Tibial artery (tissue), 4 donors: ENCODE results near the gene ENTPD2.
A peak's percentile ranks its signal among the peaks of the same experiment; 100 is the strongest.

Experiments used
- DNase-seq, 2 donors: peaks; one replicate each; pipeline ENCODE4 v3.0.0-alpha.2; 2019
- H3K27ac ChIP-seq, 2 donors: fragments of 200-600 bp; sonication (generic) in 1 of 2; 1 replicate in 1 of 2; 2 replicates in 1 of 2; pipeline ENCODE4 v1.5.1; 2018 to 2019; ENCODE audit warnings: mild to moderate bottlenecking in 1 of 2
- H3K27me3 ChIP-seq, 2 donors: fragments of 200-600 bp; sonication (generic) in 1 of 2; one replicate each; pipeline versions ENCODE4 v1.5.1 to v1.6.0; 2016 to 2019
- H3K36me3 ChIP-seq, 3 donors: fragments of 200-600 bp; sonication (generic) in 2 of 3; one replicate each; pipeline ENCODE4 v1.5.1; 2016 to 2019; ENCODE audit warnings: mild to moderate bottlenecking in 2 of 3
- H3K4me1 ChIP-seq, 4 donors: fragments of 200-600 bp; sonication (generic) in 2 of 4; 1 replicate in 3 of 4; 2 replicates in 1 of 4; pipeline ENCODE4 v1.5.1; 2016 to 2019
- H3K4me3 ChIP-seq, 2 donors: fragments of 200-600 bp; sonication (generic) in 1 of 2; 1 replicate in 1 of 2; 2 replicates in 1 of 2; pipeline ENCODE4 v1.5.1; 2018 to 2019; ENCODE audit warnings: mild to moderate bottlenecking in 2 of 2
- H3K9me3 ChIP-seq, 3 donors: fragments of 200-600 bp; sonication (generic) in 1 of 3; one replicate each; pipeline ENCODE4 v1.5.1; 2016 to 2019
- CTCF ChIP-seq, 2 experiments: fragments of 200-600 bp in 1 of 2; fragments of 450-650 bp in 1 of 2; IDR thresholded peaks; one replicate each; pipeline ENCODE4 v1.5.1; 2017 to 2019; ENCODE audit warnings: antibody characterized with exemption in 2 of 2, mild to moderate bottlenecking in 1 of 2, moderate library complexity in 1 of 2
- intact Hi-C: fragments of 100-400 bp; cut with DNase I; formaldehyde crosslinking; loops from one replicate; pipeline ENCODE4 v1.15.0; 2023; ENCODE audit warnings: low total_unique reads

Gene ENTPD2

GRCh38 chr9:137096785-137097546 is 43.1 kb upstream of the ENTPD2 start:
- H3K27me3 ChIP-seq, result no peaks in the 10 kb centered on the region
- no peak overlapping the region for H3K4me3 ChIP-seq
- H3K36me3 ChIP-seq, result peaks cover 49 to 96% (median 64%) of the 10 kb centered on the region in 3 donors
- no peak for DNase-seq
- H3K4me1 ChIP-seq, result no peaks in the 10 kb centered on the region
- H3K27ac ChIP-seq, result no peak overlapping the region
- no peaks in the 10 kb centered on the region for H3K9me3 ChIP-seq
- intact Hi-C loops, result no loop called here
- TF ChIP-seq CTCF (IDR thresholded peaks at IDR 0.05), result no peak

GRCh38 chr9:137095664-137096517 is 42.0 kb upstream of the ENTPD2 start:
- no peaks in the 10 kb centered on the region for H3K9me3 ChIP-seq
- no peak for TF ChIP-seq CTCF (IDR thresholded peaks at IDR 0.05)
- no peak overlapping the region for H3K4me3 ChIP-seq
- no peak for DNase-seq
- peaks cover 39 to 88% (median 57%) of the 10 kb centered on the region in 3 donors for H3K36me3 ChIP-seq
- no peak overlapping the region for H3K27ac ChIP-seq
- intact Hi-C loops, result no loop called here
- H3K27me3 ChIP-seq, result no peaks in the 10 kb centered on the region
- H3K4me1 ChIP-seq, result no peaks in the 10 kb centered on the region

GRCh38 chr9:137089232-137089947 is 35.5 kb upstream of the ENTPD2 start:
- peaks cover 0 to 44% (median 21%) of the 10 kb centered on the region in 3 donors for H3K36me3 ChIP-seq

GRCh38 chr9:137088121-137088520 is 34.3 kb upstream of the ENTPD2 start:
- no peaks in the 10 kb centered on the region for H3K9me3 ChIP-seq
- H3K27ac ChIP-seq, result no peak overlapping the region
- no peak overlapping the region for H3K4me3 ChIP-seq
- no peak for DNase-seq
- intact Hi-C loops, result no loop called here
- no peaks in the 10 kb centered on the region for H3K27me3 ChIP-seq
- H3K4me1 ChIP-seq, result peaks cover 0 to 46% (median 14%) of the 10 kb centered on the region in 4 donors
- TF ChIP-seq CTCF (IDR thresholded peaks at IDR 0.05), result no peak
- peaks cover 0 to 38% (median 21%) of the 10 kb centered on the region in 3 donors for H3K36me3 ChIP-seq

More at GRCh38 chr9:137089232-137089947, 35.5 kb upstream of the ENTPD2 start:
- Histone ChIP-seq H3K4me1 (peaks cover 0 to 46% (median 14%) of the 10 kb centered on the region in 4 donors), H3K27ac (no peak overlapping the region), H3K4me3 (no peak overlapping the region), H3K9me3 (no peaks in the 10 kb centered on the region), H3K27me3 (no peaks in the 10 kb centered on the region)
- no peak for TF ChIP-seq CTCF (IDR thresholded peaks at IDR 0.05)
- intact Hi-C loops, result no loop called here
- no peak for DNase-seq

- intact Hi-C loops, result no loop called here
- peak overlapping the region; percentile 86 to 93 for H3K27ac ChIP-seq
- no peaks in the 10 kb centered on the region for H3K9me3 ChIP-seq
- H3K36me3 ChIP-seq, result peaks cover 0 to 38% (median 18%) of the 10 kb centered on the region in 3 donors
- peaks cover 0 to 2% of the 10 kb centered on the region in 2 donors for H3K27me3 ChIP-seq
- peak overlapping the region; percentile 70 to 75 for H3K4me3 ChIP-seq
- peaks cover 0 to 46% (median 14%) of the 10 kb centered on the region in 4 donors for H3K4me1 ChIP-seq
- DNase-seq, result no peak
- no peak for TF ChIP-seq CTCF (IDR thresholded peaks at IDR 0.05)
Observed at GRCh38 chr9:137087409-137087925, 33.6 kb upstream of the ENTPD2 start.
